ENCODE results near the gene EBLN2.
"Not testable (repeated sequence)": the region's sequence is repeated elsewhere in the genome, so short reads cannot be mapped to it uniquely, and the experiment has no call there.

The EBLN2 gene

DNA sequence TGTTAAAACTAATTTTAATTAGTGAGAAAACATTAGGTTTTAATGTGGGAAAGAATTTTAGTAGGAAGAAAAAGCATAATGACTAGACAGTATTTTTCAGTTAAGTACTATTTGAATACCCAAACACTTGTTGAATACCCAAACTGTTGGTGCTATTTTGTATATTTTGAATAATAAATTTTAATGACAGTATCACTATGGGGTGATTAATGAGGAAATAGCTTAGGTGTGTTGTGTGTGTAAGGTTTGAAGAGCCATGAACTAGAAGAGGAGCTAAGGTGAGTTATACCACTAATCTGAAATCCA, 4.7 kb upstream of the EBLN2 start:
- Histone ChIP-seq H3K27ac (ENCODE audit: insufficient read depth, low read length, poor library complexity, severe bottlenecking) (no peak overlapping the region), H3K9me3 (ENCODE audit: control insufficient read depth, low read length) (no peaks in the 10 kb centered on the region), H3K4me1 (ENCODE audit: control insufficient read depth, insufficient read depth, low read length, poor library complexity, severe bottlenecking) (peaks cover 4% of the 10 kb centered on the region), H3K27me3 (replicated peaks; ENCODE audit: control insufficient read depth, insufficient read depth, low read length, poor library complexity, severe bottlenecking) (no peaks in the 10 kb centered on the region), H3K36me3 (ENCODE audit: control insufficient read depth, insufficient read depth, low read length) (peaks cover 18% of the 10 kb centered on the region), H3K4me3 (ENCODE audit: insufficient read depth, low read depth, low read length, poor library complexity, severe bottlenecking) (no peak overlapping the region)
- DNase-seq, result no peak

DNA sequence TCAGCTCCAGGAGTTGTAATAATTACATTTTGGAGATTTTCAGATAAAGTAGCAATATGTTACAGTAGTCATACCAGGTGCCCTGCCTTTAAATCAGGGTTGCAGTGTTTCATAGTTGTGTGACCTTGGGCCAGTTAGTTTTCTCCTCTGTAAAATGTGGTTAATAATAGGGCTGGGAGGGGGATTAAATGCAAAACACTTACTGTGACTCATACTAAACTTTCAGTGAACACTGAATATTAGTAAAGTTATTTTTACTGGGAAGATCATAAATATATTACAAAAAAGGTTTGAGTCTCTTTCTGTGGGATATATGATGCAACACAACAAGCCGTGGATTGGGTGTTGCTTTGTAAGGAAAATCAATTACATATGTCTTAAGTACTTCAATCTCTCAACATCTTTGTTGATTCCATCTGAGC, 1.1 kb upstream of the EBLN2 start:
- Histone ChIP-seq H3K27me3 (replicated peaks; ENCODE audit: control insufficient read depth, insufficient read depth, low read length, poor library complexity, severe bottlenecking) (no peaks in the 10 kb centered on the region), H3K9me3 (ENCODE audit: control insufficient read depth, low read length) (no peaks in the 10 kb centered on the region), H3K4me1 (ENCODE audit: control insufficient read depth, insufficient read depth, low read length, poor library complexity, severe bottlenecking) (peaks cover 4% of the 10 kb centered on the region), H3K27ac (ENCODE audit: insufficient read depth, low read length, poor library complexity, severe bottlenecking) (no peak overlapping the region), H3K36me3 (ENCODE audit: control insufficient read depth, insufficient read depth, low read length) (peaks cover 47% of the 10 kb centered on the region), H3K4me3 (ENCODE audit: insufficient read depth, low read depth, low read length, poor library complexity, severe bottlenecking) (no peak overlapping the region)
- DNase-seq, result no peak

DNA sequence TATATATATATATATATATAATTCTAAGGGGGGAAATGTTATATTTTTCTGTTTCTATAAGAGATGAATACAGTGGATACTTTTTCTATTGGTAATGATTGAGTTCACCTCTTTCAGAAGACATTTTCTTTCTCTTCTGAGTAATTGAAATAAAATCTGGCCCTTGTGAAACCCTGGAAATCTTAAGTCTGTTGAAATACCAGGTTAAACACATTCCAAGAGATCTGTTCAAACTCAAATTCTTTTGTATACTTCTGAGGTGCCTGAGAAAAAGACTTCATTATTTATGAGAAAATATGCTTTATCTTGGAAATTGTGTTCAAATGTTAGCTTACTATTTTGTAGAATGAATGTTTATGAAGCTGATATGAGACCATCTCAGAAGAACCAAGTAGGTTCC, 4.8 kb downstream of the EBLN2 start:
- not testable (repeated sequence) for DNase-seq; H3K27ac ChIP-seq (ENCODE audit: insufficient read depth, low read length, poor library complexity, severe bottlenecking); H3K9me3 ChIP-seq (ENCODE audit: control insufficient read depth, low read length); H3K4me1 ChIP-seq (ENCODE audit: control insufficient read depth, insufficient read depth, low read length, poor library complexity, severe bottlenecking); H3K27me3 ChIP-seq (replicated peaks; ENCODE audit: control insufficient read depth, insufficient read depth, low read length, poor library complexity, severe bottlenecking); H3K4me3 ChIP-seq (ENCODE audit: insufficient read depth, low read depth, low read length, poor library complexity, severe bottlenecking)
- H3K36me3 ChIP-seq (ENCODE audit: control insufficient read depth, insufficient read depth, low read length), result peaks cover 39% of the 10 kb centered on the region

DNA sequence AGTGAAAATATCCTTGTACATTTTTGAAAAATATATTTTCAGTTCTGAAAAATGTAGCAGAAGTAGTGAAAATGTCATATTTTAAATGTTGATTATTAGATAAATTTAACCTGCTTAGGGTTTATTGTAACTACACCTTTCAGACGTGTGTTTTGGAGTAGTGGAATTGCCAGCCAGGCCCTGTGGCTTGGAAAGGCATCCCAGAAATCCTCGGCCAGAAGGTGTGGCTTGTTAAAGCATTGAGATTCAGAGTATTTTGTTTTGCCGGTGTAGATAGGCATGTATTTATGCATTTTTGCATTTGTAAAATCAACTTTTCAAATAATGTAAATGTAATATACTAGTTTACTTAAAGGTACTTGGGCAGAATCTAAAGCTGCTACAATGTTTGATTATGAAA, 7.0 kb downstream of the EBLN2 start:
- H3K4me1 ChIP-seq (ENCODE audit: control insufficient read depth, insufficient read depth, low read length, poor library complexity, severe bottlenecking), result no peaks in the 10 kb centered on the region
- H3K9me3 ChIP-seq (ENCODE audit: control insufficient read depth, low read length), result no peaks in the 10 kb centered on the region
- peaks cover 17% of the 10 kb centered on the region for H3K36me3 ChIP-seq (ENCODE audit: control insufficient read depth, insufficient read depth, low read length)
- no peaks in the 10 kb centered on the region for H3K27me3 ChIP-seq (replicated peaks; ENCODE audit: control insufficient read depth, insufficient read depth, low read length, poor library complexity, severe bottlenecking)
- no peak for DNase-seq
- H3K4me3 ChIP-seq (ENCODE audit: insufficient read depth, low read depth, low read length, poor library complexity, severe bottlenecking), result no peak overlapping the region
- no peak overlapping the region for H3K27ac ChIP-seq (ENCODE audit: insufficient read depth, low read length, poor library complexity, severe bottlenecking)

DNA sequence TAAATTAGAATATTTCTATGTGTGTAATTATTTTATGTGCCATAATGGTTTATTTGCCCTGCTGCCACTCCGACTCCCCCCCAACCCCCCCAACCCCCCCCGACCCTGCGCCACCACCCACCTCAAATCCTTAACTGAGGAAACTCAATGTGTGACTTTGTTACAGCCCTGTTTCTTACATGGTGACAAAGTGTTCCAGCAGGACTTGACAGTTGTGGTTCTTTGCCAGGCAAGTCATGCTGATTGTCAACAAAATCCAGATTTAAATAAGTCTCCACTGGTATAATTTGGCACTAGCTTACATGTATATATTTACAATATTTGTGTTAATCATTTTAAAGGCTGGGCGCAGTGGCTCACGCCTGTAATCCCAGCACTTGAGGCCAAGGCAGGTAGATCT, 7.7 kb downstream of the EBLN2 start:
- no peak for DNase-seq
- Histone ChIP-seq H3K4me3 (ENCODE audit: insufficient read depth, low read depth, low read length, poor library complexity, severe bottlenecking) (no peak overlapping the region), H3K27me3 (replicated peaks; ENCODE audit: control insufficient read depth, insufficient read depth, low read length, poor library complexity, severe bottlenecking) (no peaks in the 10 kb centered on the region), H3K27ac (ENCODE audit: insufficient read depth, low read length, poor library complexity, severe bottlenecking) (no peak overlapping the region), H3K36me3 (ENCODE audit: control insufficient read depth, insufficient read depth, low read length) (peaks cover 10% of the 10 kb centered on the region), H3K9me3 (ENCODE audit: control insufficient read depth, low read length) (no peaks in the 10 kb centered on the region), H3K4me1 (ENCODE audit: control insufficient read depth, insufficient read depth, low read length, poor library complexity, severe bottlenecking) (no peaks in the 10 kb centered on the region)

DNA sequence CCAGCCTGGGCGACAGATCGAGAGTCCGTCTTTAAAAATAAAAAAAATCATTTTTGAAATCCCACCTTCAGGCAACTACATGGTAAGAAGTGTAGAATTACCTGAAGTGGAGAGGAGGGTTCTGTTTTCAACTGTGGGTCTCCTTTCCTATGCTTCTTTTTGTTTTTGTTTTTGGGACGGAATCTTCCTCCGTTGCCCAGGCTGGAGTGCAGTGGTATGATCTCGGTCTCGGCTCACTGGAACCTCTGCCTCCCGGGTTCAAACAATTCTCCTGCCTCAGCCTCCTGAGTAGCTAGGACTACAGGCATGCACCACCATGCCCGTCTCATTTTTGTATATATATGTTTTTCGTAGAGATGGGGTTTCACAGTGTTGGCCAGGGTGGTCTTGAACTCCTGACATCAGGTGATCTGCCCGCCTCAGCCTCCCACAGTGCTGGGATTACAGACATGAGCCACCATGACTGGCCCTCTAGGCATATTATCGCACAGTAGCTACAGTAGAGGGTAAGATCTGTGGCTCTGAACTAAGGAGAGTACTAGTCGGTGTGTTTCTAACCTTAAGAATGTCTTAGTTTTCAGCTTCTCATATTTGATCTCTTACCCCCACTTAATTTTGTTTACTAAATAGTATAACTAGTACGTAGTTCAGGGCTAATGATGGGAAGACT, 8.5 kb downstream of the EBLN2 start:
- no peaks in the 10 kb centered on the region for H3K4me1 ChIP-seq (ENCODE audit: control insufficient read depth, insufficient read depth, low read length, poor library complexity, severe bottlenecking)
- H3K27ac ChIP-seq (ENCODE audit: insufficient read depth, low read length, poor library complexity, severe bottlenecking), result no peak overlapping the region
- DNase-seq, result no peak
- H3K4me3 ChIP-seq (ENCODE audit: insufficient read depth, low read depth, low read length, poor library complexity, severe bottlenecking), result no peak overlapping the region
- H3K27me3 ChIP-seq (replicated peaks; ENCODE audit: control insufficient read depth, insufficient read depth, low read length, poor library complexity, severe bottlenecking), result no peaks in the 10 kb centered on the region
- H3K9me3 ChIP-seq (ENCODE audit: control insufficient read depth, low read length), result no peaks in the 10 kb centered on the region
- peaks cover 8% of the 10 kb centered on the region for H3K36me3 ChIP-seq (ENCODE audit: control insufficient read depth, insufficient read depth, low read length)

DNA sequence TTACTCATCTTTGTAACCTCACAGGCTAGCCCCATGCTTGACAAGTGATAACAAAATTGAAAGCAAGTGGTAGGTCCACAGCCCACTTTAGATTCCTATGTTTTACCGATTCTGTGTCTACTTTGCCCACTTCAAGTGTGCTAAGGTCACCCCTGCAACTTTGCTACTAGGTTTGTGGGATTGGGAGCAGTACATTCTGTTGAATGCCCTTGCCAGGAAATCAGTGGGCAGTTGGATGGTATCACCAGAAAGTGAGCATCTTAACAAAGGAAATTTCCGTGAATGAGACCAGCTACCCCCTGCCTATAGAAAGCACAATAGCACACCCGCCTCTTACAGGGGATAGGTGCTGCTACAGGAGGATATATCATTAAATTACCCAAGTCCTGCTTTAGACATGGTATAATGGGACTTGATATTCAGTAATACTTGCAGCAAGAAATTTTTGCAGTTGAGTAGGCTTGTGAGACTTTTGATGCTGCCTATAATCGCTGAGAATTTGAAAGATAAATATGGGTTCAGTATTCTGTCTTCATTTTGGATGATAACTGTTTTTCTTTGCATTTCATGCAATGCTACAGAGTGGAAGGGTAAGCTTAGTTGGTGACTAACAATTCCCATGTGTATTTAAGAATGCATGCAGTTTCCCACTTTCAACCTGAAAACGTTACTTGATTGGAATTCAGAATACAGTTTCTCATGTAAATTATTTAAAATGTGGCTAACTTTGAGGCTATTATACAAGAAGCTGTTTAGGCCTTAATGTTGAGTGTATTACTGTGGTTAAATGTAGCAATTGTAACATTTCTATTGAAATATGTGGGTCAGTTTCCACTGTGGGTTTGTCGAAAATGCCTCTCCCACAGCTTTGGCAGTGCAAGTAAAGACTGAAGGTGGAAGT, 9.5 kb downstream of the EBLN2 start:
- Histone ChIP-seq H3K4me3 (ENCODE audit: insufficient read depth, low read depth, low read length, poor library complexity, severe bottlenecking) (no peak overlapping the region), H3K4me1 (ENCODE audit: control insufficient read depth, insufficient read depth, low read length, poor library complexity, severe bottlenecking) (no peaks in the 10 kb centered on the region), H3K9me3 (ENCODE audit: control insufficient read depth, low read length) (no peaks in the 10 kb centered on the region), H3K27ac (ENCODE audit: insufficient read depth, low read length, poor library complexity, severe bottlenecking) (no peak overlapping the region), H3K36me3 (ENCODE audit: control insufficient read depth, insufficient read depth, low read length) (no peaks in the 10 kb centered on the region), H3K27me3 (replicated peaks; ENCODE audit: control insufficient read depth, insufficient read depth, low read length, poor library complexity, severe bottlenecking) (no peaks in the 10 kb centered on the region)
- DNase-seq, result no peak

DNA sequence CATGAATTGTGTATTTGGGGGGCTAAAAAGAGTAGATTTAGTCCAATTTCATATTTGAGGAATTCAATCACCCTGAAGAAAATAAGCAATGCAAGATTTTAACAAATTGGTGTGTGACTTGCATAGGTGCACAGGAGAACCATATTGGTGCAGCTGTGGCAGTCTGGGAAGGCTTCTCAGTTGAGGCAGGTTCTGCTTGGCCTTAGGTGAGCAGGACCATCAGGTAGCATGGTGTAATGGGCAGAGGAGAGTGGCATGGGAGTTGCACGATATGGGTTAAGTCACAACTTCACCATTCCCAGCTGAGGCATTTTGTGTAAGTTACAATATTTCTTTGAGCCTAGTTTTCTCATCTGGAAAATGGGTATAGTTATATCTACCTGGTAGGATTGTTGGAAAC, 10.5 kb downstream of the EBLN2 start:
- Histone ChIP-seq H3K4me1 (ENCODE audit: control insufficient read depth, insufficient read depth, low read length, poor library complexity, severe bottlenecking) (no peaks in the 10 kb centered on the region), H3K27me3 (replicated peaks; ENCODE audit: control insufficient read depth, insufficient read depth, low read length, poor library complexity, severe bottlenecking) (no peaks in the 10 kb centered on the region), H3K9me3 (ENCODE audit: control insufficient read depth, low read length) (no peaks in the 10 kb centered on the region), H3K36me3 (ENCODE audit: control insufficient read depth, insufficient read depth, low read length) (no peaks in the 10 kb centered on the region), H3K27ac (ENCODE audit: insufficient read depth, low read length, poor library complexity, severe bottlenecking) (no peak overlapping the region), H3K4me3 (ENCODE audit: insufficient read depth, low read depth, low read length, poor library complexity, severe bottlenecking) (no peak overlapping the region)
- DNase-seq, result no peak

DNA sequence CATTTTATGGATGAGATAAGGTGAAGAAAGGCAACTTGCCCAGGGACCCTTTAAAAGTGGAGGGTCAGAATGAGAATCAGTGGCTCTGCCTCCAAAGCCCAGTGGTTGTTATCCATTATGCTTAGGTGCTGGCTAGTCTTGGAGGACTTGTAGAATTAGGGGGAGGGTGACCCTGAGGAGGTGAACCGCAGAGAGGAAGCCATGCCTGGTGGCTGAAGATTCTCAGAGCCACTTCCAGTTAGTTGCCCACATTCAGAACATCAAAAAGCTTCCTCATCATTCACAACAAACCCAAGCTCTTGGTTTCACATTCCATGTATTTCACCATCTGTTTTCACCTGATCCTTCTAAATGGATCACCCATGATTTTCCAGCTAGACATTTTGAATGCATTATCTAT, 11.2 kb downstream of the EBLN2 start:
- DNase-seq, result no peak
- Histone ChIP-seq H3K4me1 (ENCODE audit: control insufficient read depth, insufficient read depth, low read length, poor library complexity, severe bottlenecking) (no peaks in the 10 kb centered on the region), H3K9me3 (ENCODE audit: control insufficient read depth, low read length) (no peaks in the 10 kb centered on the region), H3K27ac (ENCODE audit: insufficient read depth, low read length, poor library complexity, severe bottlenecking) (no peak overlapping the region), H3K4me3 (ENCODE audit: insufficient read depth, low read depth, low read length, poor library complexity, severe bottlenecking) (no peak overlapping the region), H3K27me3 (replicated peaks; ENCODE audit: control insufficient read depth, insufficient read depth, low read length, poor library complexity, severe bottlenecking) (no peaks in the 10 kb centered on the region), H3K36me3 (ENCODE audit: control insufficient read depth, insufficient read depth, low read length) (no peaks in the 10 kb centered on the region)

DNA sequence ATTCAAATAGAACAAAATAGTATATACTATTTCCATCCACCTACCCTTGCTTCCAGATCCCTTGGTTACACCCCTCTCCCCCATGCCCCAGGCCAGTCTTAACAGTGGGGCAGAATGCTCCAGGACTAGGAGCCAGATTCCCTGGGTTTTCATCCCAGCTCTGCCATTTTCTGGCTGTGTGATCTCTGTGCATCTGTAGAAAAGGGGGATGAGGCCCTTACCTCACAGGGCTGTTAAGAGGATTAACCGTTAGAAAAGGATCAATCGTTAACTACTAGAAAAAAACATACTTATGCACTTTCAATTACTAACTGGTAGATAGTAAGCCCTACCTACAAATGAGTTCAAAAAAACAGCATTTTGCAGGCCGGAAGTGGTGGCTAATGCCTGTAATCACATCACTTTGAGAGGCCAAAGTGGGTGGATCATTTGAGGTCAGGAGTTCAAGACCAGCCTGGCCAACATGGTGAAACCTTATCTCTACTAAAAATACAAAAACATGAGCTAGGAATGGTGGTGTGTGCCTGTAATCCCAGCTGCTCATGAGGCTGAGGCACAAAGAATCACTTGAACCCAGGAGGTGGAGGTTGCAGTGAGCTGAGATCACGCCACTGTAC, 11.7 kb downstream of the EBLN2 start:
- H3K4me1 ChIP-seq (ENCODE audit: control insufficient read depth, insufficient read depth, low read length, poor library complexity, severe bottlenecking), result no peaks in the 10 kb centered on the region
- no peaks in the 10 kb centered on the region for H3K9me3 ChIP-seq (ENCODE audit: control insufficient read depth, low read length)
- H3K27ac ChIP-seq (ENCODE audit: insufficient read depth, low read length, poor library complexity, severe bottlenecking), result no peak overlapping the region
- H3K4me3 ChIP-seq (ENCODE audit: insufficient read depth, low read depth, low read length, poor library complexity, severe bottlenecking), result no peak overlapping the region
- DNase-seq, result no peak
- H3K36me3 ChIP-seq (ENCODE audit: control insufficient read depth, insufficient read depth, low read length), result no peaks in the 10 kb centered on the region
- H3K27me3 ChIP-seq (replicated peaks; ENCODE audit: control insufficient read depth, insufficient read depth, low read length, poor library complexity, severe bottlenecking), result no peaks in the 10 kb centered on the region

All from effector memory CD4-positive, alpha-beta T cell (primary cell).